Astrocyte of the spinal cord (primary cell): ENCODE data around the gene MSLN.

Source experiments
- DNase-seq: peaks from one replicate; pipeline ENCODE4 v3.0.0; 2011; ENCODE audit warnings: low read depth, low spot score
- H3K4me3 ChIP-seq: 2 replicates; pipeline ENCODE4 v1.5.1; 2011; ENCODE audit warnings: low read depth, mild to moderate bottlenecking, low read length, moderate library complexity
- CTCF ChIP-seq: IDR thresholded peaks from 2 replicates; pipeline ENCODE4 v1.5.1; 2012; ENCODE audit warnings: low read depth, mild to moderate bottlenecking, low read length, inconsistent platforms
- in situ Hi-C: cut with HindIII; loops from 2 replicates; pipeline ENCODE4 v1.10.0; 2017; ENCODE audit warnings: low sequenced_read_pairs

The MSLN gene

DNA sequence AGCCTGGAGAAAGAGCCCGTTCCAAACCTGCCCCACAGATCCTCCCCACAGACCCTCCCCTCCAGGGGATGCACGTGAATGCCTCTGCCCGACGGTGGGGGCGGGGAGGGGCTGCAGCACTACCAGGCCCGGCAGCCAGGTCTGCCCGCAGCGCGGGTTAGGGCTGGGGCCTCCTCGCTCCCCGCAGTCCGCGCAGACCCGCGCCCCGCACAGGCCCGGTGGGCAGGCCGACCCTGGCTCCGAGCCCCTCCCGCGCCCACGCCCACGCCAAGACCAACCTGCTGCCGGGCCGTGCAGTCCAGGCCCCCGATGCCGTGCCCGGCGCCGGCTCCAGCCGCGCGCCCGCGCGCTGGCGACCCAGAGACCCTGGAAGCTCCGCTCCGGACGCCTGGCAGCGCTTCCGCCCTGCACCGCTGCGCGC is 27.5 kb downstream of the MSLN start, which contains the start of gene RPUSD1:
Gene RPUSD1, minus strand, starts transcription at position 404 of the 421 bp plus-strand sequence. CDS start 644 bp downstream, outside the sequence.
- in situ Hi-C loops: no loop called here
- peak within 1 kb of the TSS; percentile 84 for H3K4me3 ChIP-seq
- TF ChIP-seq CTCF: no peak
- DNase-seq: no peak

GRCh38 chr16:788399-789126 is 28.0 kb downstream of the MSLN start, which contains the start of gene CHTF18:
Gene CHTF18, plus strand, starts transcription at chr16:788620. Its CDS starts 65 bp downstream, at chr16:788685.
- in situ Hi-C loops: no loop called here
- no peak for TF ChIP-seq CTCF
- DNase-seq: peak; percentile 90
- peak within 1 kb of the TSS; percentile 84 for H3K4me3 ChIP-seq

DNA sequence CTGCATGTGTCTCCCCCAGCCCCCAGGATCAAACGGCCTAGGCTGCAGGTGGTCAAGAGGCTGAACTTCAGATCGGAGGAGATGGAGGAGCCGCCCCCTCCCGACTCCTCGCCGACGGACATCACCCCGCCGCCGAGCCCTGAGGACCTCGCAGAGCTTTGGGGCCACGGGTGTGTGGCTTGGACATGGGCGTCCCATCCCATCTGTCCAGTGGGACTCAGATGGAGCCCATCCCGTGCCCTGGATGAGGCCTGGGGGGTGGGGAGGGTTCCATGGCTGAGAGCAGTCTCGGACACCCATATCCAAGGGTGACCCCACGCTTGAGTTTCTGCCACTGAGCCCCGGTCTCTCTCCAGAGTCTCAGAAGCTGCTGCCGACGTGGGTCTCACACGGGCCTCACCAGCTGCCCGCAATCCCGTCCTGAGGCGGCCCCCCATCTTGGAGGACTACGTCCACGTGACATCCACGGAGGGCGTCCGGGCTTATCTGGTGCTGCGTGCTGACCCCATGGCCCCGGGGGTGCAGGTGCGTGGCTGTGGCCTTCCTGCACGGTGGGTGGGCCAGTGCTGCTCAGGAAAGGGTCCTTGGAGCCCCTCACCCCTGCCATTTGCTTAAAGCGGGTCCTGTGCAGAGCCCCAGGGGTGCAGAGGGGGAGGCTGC is 28.8 kb downstream of the MSLN start:
- H3K4me3 ChIP-seq: peak overlapping the region; percentile 72
- no peak for TF ChIP-seq CTCF
- DNase-seq: no peak
- in situ Hi-C loops: no loop called here

DNA sequence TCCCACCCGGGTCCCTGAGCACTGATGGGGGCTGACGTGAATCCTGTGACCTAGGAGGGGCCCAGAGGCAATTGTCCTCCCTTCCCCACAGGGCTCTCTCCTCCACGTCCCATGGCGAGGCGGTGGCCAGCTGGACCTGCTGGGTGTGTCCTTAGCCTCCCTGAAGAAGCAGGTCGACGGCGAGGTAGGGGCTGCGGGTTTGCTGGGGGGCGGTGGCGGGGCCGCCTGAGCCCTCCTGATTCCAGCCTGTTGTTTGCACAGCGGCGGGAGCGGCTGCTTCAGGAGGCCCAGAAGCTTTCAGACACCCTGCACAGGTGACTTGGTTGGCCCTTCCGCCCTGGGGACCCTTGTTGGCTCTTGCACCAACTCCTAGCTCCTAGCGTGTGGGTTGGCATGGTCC is 29.6 kb downstream of the MSLN start:
- no peak for TF ChIP-seq CTCF
- no peak for DNase-seq
- in situ Hi-C loops: no loop called here
- no peak overlapping the region for H3K4me3 ChIP-seq

DNA sequence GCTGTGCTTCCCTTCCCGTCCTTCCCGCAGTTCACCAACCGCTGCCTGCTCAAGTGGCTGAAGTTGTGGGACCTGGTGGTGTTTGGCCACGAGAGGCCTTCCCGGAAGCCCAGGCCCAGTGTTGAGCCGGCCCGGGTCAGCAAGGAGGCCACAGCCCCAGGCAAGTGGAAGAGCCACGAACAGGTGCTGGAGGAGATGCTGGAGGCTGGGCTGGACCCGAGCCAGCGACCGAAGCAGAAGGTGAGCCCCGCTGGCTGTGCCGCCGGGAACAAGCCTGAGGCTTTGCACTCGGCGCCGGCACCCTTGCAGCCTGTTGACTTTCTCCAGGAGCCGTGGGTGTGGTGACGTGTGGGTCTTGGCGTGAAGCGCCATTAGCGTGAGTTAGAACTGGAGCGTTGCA is 30.6 kb downstream of the MSLN start:
- TF ChIP-seq CTCF: no peak
- H3K4me3 ChIP-seq: no peak overlapping the region
- in situ Hi-C loops: no loop called here
- no peak for DNase-seq

DNA sequence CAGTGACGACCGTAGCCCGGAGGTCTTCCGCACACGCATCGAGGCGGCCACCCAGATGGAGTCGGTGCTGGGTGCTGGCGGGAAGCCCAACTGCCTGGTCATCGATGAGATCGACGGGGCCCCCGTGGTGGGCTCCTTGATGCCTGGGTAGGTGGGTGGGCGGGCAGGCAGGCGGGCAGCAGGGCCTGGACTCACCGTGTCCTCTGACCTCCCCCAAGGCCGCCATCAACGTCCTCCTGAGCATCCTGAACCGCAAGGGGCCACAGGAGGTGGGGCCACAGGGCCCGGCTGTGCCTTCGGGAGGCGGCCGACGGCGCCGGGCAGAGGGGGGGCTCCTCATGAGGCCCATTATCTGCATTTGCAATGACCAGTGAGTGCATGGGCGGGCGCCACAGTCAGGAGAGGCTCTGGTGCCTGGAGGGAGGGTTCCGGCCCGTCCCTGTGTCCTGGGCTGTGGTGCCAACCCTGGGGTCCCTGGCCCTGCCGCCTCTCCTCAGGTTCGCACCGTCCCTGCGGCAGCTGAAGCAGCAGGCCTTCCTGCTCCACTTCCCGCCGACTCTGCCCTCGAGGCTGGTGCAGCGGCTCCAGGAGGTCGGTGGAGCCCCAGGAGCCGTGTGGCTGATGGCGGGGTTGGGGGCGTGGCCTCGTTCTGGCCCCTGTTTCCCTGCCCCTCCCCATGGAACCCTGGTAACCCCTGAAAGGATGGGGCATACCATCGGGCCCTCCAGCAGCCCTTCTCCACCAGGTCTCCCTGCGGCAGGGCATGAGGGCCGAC is 31.9 kb downstream of the MSLN start:
- no peak for DNase-seq
- in situ Hi-C loops: no loop called here
- no peak overlapping the region for H3K4me3 ChIP-seq
- TF ChIP-seq CTCF: no peak
